AG09309 (cell line): ENCODE results near the gene BDKRB2.

Experiments used
- DNase-seq: peaks from one replicate; pipeline ENCODE4 v3.0.0-alpha.2; 2010; ENCODE audit warnings: low read depth
- H3K4me3 ChIP-seq: 2 replicates; pipeline ENCODE4 v1.5.1; 2011; ENCODE audit warnings: mild to moderate bottlenecking, low read depth, low read length, moderate library complexity; ENCODE audit not compliant: control insufficient read depth
- TF ChIP-seq, protein P1 (sequence below): IDR thresholded peaks from 2 replicates; pipeline ENCODE4 v1.5.1; 2011; ENCODE audit warnings: mild to moderate bottlenecking, low read depth, low read length, inconsistent platforms; ENCODE audit not compliant: insufficient read depth, control insufficient read depth; ENCODE audit errors: missing control alignments

BDKRB2 gene

DNA sequence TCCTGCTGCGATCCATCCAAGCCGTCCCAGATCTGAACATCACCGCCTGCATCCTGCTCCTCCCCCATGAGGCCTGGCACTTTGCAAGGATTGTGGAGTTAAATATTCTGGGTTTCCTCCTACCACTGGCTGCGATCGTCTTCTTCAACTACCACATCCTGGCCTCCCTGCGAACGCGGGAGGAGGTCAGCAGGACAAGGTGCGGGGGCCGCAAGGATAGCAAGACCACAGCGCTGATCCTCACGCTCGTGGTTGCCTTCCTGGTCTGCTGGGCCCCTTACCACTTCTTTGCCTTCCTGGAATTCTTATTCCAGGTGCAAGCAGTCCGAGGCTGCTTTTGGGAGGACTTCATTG is 59.5 kb downstream of the BDKRB2 start:
- no peak for DNase-seq
- no peak overlapping the region for H3K4me3 ChIP-seq
- TF ChIP-seq, protein P1, sequence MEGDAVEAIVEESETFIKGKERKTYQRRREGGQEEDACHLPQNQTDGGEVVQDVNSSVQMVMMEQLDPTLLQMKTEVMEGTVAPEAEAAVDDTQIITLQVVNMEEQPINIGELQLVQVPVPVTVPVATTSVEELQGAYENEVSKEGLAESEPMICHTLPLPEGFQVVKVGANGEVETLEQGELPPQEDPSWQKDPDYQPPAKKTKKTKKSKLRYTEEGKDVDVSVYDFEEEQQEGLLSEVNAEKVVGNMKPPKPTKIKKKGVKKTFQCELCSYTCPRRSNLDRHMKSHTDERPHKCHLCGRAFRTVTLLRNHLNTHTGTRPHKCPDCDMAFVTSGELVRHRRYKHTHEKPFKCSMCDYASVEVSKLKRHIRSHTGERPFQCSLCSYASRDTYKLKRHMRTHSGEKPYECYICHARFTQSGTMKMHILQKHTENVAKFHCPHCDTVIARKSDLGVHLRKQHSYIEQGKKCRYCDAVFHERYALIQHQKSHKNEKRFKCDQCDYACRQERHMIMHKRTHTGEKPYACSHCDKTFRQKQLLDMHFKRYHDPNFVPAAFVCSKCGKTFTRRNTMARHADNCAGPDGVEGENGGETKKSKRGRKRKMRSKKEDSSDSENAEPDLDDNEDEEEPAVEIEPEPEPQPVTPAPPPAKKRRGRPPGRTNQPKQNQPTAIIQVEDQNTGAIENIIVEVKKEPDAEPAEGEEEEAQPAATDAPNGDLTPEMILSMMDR: no peak

DNA sequence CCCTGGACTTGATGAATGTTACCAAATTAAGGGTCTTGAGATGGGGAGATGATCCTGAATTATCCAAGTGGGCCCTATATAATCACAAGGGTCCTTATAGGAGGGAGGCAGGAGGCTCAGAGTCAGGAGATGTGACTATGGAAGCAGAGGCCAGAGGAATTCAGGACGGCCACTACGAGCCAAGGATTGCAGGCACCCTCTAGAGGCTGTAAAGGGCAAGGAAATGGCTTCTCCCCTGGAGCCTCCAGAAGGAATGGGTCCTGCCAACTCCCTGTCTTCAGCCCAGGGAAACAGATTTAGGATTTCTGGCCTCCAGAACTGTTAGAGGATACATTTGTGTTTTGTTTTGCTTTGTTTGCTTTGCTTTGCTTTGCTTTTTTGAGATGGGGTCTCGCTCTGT is 60.2 kb downstream of the BDKRB2 start:
- H3K4me3 ChIP-seq: no peak overlapping the region
- TF ChIP-seq, protein P1: peak; percentile 73
- DNase-seq: no peak

DNA sequence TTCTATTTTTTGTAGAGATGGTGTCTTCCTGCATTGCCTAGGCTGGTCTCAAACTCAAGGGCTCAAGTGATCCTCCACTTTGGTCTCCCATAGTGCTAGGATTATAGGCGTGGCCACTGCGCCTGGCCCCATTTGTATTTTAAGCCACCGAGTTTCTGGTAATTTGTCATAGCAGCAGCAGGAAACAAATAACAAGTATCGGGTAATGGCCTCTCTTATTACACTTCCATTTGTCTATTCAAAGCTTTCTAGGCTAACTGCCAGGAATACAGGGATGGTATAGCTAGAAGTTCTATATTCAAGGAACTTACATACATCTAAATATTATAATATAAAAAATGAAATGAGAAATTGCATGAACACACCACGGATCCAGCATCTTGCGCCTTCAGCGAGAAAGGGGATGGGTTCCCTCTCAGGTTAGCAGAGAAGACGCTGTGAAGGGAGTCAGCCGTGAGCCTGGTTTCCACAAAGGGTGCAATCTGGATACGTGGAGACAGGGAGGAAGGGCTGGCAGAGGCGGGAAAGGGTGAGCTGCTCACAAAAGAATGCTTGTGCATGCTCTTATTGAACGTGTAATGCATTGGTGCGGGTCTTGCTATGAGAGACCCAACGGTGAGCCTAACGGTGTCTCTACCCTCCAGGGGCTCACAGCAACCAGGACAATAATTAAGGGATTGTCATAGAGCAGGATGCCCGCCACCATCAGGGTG is 60.9 kb downstream of the BDKRB2 start:
- H3K4me3 ChIP-seq: no peak overlapping the region
- TF ChIP-seq, protein P1: no peak
- no peak for DNase-seq

DNA sequence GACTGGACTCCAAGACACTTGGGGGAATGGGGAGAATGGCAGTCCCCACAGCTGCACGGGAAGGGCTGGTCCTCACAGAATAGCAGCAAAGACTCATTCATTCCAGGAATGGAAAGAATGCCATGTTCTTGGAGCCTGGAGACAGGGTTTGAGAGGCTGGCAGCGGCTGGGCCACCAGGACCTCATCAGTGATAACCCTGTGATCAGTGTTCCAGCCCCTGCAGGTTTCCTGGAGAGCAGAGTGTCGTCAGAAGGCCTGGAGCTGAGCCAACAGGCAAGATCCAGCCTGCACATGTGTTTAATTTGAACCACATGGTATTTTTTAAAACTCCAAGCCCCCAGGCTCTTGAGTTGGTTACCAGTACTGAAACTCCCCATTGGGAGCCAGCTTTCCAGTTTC is 62.7 kb downstream of the BDKRB2 start:
- no peak overlapping the region for H3K4me3 ChIP-seq
- TF ChIP-seq, protein P1: no peak
- DNase-seq: no peak

DNA sequence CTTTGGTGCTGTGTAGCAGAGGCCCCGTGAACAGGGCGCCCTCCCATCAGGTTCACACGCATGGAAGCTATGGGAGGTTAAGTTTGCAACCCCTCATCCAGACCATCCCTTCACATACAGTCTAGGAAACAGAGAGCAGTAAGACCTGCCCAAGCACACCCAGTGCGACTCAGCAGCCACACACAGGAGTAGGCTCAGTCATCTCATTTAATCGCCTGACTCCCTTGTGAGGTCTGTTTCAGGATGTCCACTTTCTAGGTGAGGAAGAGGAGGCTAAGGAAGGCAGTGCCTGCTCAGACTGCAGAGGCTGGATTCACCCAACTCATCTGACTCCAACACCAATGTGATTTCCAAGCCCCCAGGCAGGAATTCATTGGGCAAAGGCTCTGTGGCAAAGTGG is 63.3 kb downstream of the BDKRB2 start:
- DNase-seq: no peak
- TF ChIP-seq, protein P1: no peak
- no peak overlapping the region for H3K4me3 ChIP-seq

DNA sequence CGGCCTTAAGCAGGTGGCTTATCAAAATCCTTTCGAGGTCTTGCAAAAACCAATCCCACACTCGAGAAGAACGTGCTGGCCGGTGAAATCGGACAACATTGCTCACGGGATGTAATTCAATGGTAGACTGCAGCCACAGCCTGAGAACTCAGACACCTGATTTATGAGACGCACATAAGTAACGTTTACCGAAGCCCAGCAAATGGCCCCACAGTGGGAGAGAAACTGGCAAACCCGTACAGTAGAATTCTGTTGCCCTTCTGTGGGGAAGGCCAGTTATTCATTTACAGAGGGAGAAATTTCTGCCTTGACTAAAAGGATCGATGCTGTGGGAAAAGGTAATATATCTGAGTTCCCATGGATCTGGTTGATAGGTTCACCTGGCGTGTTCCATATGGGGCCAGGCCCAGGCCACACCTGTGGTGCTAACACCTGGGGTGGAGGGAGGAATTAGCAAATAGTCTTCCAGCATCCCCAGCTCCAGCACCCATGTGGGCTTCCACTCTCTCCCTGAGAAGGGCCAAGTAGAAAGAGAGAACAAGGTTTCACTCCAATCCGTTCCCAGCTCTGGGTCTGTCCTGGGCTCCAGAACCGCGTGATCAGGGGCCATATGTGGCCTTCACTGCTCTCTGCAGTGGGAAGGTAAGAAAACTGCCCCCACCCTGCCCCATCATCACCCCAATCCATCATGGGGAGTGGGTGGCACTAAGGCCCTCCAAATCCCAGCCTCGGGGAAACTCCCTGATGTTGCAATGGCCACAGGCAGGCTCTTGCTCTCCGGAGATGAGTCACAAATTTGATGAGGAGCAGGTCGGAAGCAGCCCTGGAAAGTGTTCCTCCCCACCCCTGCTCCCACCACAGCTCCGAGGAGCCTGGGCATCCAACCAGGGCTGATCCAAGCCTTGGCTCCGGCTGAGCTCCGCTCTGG is 64.1 kb downstream of the BDKRB2 start:
- H3K4me3 ChIP-seq: no peak overlapping the region
- peak; percentile 86 for DNase-seq
- TF ChIP-seq, protein P1: no peak
